Activated naive CD4-positive, alpha-beta T cell treated with Interleukin-2 at 50 U/mL for 16 hours (primary cell): Measurements from ENCODE around the gene PCNX2.
"Not testable (repeated sequence)": the region's sequence is repeated elsewhere in the genome, so short reads cannot be mapped to it uniquely, and the experiment has no call there.

Source experiments
- DNase-seq: peaks from one replicate; pipeline ENCODE4 v3.0.0-alpha.2; 2020

PCNX2 gene

GRCh38 chr1:233140974-233141373 is 154.6 kb downstream of the PCNX2 start:
- no peak for DNase-seq

DNA sequence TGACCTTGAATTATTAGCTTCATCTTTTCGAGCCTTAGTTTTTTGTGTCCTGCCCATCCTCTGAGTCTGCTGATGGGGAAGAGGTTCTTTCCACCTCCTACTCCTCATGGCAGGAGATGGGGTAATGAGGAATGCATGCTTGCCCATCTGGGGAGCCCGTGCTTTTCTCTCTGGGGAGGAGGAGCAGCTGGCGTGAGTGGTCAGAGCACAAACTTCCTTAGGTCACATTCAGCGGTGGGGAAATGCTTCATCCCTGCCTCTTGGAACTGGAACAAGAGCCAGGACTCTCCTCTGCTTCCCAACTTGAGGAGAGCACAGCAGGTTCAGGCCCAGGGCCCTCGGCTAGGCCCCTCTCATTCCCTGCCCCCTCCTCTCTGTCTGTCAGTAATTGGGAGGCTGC is 155.0 kb downstream of the PCNX2 start:
- DNase-seq: no peak

DNA sequence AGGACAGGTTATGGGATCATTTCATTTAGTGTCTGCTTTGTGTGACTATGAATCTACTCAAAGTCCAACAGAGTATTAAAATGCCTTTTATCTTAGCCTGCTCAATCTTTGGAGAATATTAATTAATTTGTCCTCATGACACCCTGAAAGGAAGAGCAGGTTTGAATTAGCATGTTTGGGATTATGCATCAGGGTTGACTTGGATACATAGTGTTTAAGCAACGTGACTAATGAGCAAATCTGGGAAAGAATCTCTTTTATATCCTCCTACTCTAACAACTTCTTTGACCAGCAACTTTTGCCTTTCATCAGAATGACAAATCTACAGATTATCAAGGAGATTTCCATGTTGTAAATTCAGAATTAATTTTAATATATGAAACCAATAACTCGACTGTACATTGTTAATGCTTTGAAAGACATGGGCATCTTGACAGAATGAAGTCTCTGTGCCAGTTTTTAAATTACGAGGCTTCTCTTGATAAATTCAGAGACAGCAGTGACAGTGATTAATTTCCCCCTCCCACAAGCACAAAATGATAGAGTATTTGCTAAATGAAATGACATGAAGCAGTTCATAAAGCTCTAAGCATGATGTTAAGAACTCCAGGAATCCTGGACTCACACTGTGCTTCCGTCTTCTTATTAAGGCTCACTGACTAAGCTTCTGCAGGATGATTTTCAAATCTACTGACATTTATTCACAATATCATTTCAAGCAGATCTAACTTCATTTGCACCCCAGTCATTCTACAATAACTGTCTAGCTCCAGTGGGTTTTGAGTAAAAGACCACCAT is 156.5 kb downstream of the PCNX2 start:
- DNase-seq: no peak

DNA sequence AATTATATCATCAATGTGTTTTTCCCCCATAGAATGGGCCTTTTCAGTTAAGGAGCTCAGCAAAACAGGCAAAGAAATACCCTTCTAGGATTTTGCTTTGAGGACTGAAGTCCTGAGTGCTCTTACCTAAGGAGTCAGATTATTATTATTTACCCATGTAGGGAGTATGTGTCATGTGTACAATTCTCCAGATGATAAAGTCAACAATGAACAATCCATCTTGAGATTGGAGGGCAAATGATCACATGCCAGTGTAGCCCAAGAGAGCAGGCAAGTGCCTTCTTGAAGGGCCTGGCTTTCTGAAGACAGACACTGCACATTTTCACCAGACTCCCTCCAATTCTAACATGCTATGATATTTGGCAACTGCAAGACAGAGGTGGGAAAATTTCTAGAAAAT is 159.7 kb downstream of the PCNX2 start:
- no peak for DNase-seq

GRCh38 chr1:233132445-233132844 is 163.1 kb downstream of the PCNX2 start:
- no peak for DNase-seq

GRCh38 chr1:233129031-233129430 is 166.5 kb downstream of the PCNX2 start:
- DNase-seq: not testable (repeated sequence)

DNA sequence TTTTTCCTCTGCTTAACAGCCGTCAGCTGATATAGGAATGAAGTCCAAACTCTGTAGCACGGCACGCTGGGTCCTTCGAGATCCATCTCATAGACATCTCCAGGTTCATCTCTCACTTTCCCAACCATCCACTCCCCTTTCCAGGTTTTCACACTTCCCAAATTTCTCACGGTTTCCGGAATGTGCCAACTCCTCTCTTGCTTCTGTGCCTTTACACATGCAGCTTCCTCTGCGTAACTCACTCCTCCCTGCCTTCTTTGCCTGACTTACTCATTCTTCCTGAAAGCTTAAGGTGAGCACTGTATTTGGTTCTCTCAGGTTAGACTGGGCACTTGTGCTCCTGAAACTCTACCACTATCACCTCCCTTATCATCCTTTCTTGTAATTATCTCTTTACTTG is 168.4 kb downstream of the PCNX2 start:
- no peak for DNase-seq

GRCh38 chr1:233122779-233123178 is 172.7 kb downstream of the PCNX2 start:
- DNase-seq: no peak

- no peak for DNase-seq
Measured at GRCh38 chr1:233121947-233122559, 173.5 kb downstream of the PCNX2 start.

DNA sequence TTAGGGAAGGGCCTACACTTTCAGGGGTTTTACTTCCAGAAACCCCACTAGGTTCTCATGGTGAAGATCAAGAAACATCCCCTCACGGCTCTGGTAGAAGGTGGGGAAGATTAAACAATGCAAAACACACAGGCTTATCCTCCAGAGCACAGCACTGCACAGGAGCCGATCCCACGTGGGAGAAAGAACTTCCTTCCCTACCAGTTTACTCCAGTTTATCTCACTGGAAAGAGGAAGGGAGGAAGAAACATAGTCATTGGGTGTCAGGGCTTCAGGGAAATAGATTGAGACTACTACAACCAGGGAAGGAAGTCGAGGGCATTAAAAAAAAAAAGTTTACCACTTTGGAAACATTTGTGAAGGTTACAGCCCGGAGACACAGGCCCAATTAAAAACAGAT is 180.7 kb downstream of the PCNX2 start:
- DNase-seq: no peak

GRCh38 chr1:233114159-233114558 is 181.4 kb downstream of the PCNX2 start:
- DNase-seq: no peak

- no peak for DNase-seq
Measured at GRCh38 chr1:233113009-233113879, 182.3 kb downstream of the PCNX2 start.

DNA sequence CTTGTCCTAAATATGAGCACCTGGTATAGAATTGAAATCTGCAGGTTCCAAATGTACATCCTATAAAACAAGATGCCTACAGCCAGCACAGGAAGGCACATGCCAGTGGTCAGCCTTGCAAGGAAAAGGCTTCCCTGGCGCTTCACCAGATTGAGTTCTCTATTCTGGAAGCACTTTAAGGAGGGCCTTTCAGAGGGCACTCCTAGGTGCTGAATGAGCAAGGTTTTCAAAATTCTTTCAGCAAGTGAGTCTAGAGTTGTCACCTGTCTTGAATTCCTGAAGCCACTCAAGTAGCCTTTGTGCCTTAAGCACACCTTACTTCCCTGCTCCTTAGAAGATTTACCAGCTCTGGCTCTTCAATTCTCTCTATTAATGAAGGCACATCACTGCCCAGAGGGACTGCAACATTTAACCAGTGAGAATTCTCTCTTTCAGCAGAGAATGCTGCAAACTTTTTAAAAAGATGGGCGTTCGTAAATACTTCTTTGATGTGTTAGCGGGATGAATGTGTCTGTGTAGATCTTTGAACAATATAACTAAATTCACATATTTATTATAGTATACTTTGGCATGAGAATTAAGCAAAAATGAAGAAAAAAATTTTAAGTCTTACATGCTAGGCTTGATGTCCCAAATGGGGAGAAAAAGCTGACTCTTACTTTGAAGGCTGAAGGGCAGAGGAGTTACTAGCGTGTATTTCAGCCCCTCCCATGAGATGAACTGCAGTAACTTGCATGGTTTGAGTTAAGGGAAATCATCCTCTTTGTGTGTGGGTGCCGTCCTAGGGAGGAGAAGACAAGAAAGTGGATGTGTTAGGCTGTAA is 183.1 kb downstream of the PCNX2 start:
- no peak for DNase-seq

DNA sequence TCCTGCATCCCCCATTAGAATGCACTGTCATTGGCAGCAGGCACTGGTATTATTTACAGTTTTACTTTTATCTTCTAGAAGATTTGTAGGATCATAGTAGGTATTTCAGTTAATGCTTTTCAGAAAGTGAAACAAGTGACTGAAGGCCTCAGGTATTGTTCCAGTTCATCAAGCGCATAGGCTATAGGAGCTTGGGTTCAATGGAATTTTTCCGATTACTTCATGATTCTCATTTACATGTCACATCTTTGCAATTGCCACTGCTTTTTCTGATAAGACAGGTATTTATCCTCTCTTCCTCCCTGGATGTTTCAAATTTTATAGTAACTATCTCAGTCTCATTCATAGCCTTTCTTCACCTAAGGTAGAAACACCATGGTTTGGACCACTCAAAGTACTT is 183.8 kb downstream of the PCNX2 start:
- no peak for DNase-seq

DNA sequence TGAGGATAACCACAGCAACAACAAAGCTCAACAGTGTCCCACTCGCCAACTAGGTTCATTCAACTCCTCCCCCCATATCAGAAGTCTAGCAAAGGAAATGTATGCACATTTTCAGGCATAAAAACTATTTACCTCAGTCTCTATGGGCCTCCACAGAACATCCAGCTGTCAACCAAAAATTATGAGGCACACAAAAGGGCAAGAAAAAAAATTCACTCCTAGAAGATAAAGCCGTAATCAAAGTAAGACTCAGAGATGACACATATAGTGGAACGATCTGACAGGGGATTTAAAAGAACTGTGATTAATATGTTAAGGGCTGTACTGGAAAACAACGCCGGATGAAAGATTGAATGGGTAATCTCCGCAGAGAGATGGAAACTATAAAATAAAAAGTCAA is 186.4 kb downstream of the PCNX2 start:
- DNase-seq: no peak

GRCh38 chr1:233107716-233108130 is 187.8 kb downstream of the PCNX2 start:
- not testable (repeated sequence) for DNase-seq

- no peak for DNase-seq
Measured at GRCh38 chr1:233107130-233107660, 188.3 kb downstream of the PCNX2 start.

- DNase-seq: no peak
Measured at GRCh38 chr1:233105225-233105624, 190.3 kb downstream of the PCNX2 start.

DNA sequence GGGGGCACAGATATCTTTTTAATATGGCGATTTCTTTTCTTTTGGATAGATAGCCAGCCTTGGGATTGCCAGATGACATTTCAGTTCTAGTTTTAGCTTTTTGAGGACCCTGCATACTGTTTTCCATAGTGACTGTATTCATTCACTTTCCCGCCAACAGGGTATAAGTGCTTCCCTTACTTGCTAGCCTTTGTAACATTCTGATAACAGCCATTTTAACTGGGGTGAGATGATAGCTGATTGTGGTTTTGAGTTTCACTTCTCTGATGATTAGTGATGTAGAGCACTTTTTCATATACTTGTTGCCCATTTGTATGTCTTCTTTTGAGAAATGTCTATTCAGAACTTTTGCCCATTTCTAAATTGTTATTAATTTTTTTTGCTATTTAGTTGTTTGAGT is 193.2 kb downstream of the PCNX2 start:
- no peak for DNase-seq

DNA sequence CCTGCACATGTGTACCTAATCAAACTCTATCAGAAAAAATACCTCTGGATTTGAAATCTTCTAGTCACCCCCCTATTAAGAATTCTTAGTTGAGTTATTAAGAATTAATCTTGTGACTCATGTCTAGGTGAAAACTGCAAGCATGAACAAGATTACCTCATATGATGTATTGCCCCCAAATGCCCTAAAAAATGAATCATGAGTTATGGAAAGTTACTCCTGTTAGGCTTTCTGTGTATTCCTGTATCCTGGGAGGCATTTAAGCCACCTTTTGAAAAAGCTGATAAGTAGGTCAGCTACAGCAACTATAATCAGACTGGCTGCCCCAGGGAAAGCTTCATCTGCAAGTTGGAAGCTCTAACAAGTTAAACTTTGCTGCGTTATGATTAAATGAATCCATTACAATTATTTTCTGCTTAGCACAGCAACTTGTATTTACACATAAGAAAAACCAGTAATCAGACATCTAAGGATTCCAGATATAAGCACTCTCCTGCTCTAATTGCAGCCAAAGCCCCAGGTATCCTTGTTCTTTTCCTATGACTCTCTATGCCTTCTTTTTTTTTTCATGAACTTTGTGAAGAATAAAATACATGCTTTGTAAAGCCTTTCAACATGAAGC is 197.5 kb downstream of the PCNX2 start:
- no peak for DNase-seq

GRCh38 chr1:233097546-233097945 is 198.0 kb downstream of the PCNX2 start:
- no peak for DNase-seq

DNA sequence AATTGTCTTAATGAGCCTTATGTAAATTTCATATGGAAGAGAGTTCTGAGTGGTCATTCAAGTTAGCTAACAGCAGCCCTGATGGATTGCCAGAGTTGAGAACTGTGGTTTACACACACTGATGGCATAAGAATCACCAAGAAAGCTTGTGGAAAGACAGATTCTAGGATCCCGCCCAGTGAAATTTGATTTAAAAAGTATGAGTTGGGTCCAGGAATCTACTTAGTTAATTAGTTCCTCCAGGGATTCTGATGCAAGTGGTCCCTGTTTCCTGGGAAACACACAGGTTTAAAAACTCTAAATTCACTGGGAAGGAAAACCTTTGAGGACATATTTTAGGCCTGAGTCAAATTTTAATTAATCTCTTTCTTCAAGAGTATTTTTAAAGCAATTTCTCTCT is 200.8 kb downstream of the PCNX2 start:
- no peak for DNase-seq
